HG02678 (cell line): ENCODE measurements around the gene BOLA3.
"Not testable (repeated sequence)": the region's sequence is repeated elsewhere in the genome, so short reads cannot be mapped to it uniquely, and the experiment has no call there.

Source experiments
- ATAC-seq: cut with Tn5 transposase; IDR thresholded peaks from one replicate; pipeline ENCODE4 v1.9.1; 2021; ENCODE audit warnings: mild to moderate bottlenecking, moderate library complexity; ENCODE audit not compliant: unreplicated experiment

The BOLA3 gene

DNA sequence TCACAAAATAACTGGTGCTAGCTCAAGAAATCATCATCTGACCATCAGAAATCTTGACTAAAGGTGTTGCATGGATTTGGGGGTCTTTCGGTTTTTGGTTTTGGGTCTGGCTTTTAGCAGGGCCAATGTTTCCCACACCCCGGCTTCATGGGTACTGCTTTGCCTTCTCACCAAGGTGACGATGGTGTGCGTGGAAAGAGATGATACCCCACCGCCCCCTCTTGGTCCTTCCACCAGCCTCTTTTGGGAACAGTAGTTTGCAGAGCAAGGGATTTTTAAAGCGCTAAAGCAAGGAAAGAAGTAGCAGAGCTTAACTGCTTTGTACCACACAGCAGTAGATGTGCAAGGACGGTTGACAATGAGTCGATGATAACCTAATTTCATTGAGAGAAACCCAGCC, 42.3 kb downstream of the BOLA3 start:
- ATAC-seq = no peak

DNA sequence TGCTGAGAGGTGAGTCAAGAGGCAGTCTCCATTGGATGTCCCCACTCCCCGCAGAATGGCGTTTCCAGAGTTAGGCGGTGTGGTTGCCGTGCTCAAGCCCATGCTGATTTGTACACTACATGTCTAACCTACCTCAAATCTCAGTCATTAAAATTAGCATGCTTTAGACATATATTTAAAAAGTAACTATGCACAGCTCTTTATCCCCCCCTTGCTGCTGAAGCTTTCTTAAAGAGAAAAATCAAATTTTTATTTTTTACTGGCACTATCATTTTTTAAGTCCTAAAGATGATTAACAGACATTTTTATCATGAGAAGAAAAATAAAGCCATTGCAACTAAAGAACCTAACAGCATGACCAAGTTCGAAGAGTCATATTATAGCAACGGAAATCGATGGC, 42.9 kb downstream of the BOLA3 start:
- ATAC-seq = no peak

DNA sequence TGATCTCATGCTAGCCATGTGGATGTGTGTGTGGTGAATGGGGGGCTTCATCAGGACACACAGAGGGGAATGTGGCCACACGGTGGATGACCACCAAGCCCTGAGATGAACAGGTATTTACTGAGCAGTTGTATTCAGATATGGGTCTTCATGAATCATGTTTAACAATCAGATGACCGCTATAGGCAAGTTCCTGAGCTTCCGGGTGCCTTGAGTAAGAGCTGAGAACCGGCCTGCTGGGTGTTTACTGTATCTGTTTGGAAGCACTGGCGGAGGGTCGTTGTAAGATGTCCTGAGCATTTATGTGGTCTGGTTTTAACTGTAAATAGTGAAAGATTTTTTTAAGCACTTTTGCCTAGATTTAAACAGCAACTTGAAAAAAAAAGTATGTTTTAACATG, 43.9 kb downstream of the BOLA3 start:
- ATAC-seq = no peak

DNA sequence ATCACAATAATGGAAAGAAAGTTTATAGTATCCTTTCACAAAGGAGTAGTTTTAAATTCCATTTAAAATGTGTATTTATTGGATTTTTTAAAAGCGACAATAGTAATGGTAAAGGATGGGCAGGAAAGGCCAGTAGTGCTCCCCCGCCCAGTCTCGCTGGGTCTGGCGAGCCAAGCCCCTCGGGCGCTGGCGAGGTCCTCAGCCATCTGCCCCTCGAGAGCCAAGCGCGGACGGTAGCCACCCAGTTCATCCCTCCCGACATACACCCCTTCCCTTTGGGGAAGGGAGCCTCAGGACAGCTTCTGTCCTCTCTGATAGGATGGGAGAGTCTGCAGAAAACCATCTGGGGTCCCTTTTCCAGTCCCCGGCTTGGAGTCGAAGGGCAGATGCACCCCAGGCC, 45.2 kb downstream of the BOLA3 start:
- ATAC-seq = no peak

DNA sequence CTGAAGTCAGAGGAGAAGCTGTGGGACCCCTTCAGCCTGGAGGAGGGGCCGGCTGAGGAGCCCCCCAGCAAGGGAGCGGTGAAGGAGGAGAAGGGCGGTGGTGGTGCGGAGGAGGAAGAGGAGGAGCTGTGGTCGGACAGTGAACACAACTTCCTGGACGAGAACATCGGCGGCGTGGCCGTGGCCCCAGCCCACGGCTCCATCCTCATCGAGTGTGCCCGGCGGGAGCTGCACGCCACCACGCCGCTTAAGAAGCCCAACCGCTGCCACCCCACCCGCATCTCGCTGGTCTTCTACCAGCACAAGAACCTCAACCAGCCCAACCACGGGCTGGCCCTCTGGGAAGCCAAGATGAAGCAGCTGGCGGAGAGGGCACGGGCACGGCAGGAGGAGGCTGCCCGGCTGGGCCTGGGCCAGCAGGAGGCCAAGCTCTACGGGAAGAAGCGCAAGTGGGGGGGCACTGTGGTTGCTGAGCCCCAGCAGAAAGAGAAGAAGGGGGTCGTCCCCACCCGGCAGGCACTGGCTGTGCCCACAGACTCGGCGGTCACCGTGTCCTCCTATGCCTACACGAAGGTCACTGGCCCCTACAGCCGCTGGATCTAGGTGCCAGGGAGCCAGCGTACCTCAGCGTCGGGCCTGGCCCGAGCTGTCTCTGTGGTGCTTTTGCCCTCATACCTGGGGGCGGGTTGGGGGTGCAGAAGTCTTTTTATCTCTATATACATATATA, 46.0 kb downstream of the BOLA3 start:
- ATAC-seq = no peak

DNA sequence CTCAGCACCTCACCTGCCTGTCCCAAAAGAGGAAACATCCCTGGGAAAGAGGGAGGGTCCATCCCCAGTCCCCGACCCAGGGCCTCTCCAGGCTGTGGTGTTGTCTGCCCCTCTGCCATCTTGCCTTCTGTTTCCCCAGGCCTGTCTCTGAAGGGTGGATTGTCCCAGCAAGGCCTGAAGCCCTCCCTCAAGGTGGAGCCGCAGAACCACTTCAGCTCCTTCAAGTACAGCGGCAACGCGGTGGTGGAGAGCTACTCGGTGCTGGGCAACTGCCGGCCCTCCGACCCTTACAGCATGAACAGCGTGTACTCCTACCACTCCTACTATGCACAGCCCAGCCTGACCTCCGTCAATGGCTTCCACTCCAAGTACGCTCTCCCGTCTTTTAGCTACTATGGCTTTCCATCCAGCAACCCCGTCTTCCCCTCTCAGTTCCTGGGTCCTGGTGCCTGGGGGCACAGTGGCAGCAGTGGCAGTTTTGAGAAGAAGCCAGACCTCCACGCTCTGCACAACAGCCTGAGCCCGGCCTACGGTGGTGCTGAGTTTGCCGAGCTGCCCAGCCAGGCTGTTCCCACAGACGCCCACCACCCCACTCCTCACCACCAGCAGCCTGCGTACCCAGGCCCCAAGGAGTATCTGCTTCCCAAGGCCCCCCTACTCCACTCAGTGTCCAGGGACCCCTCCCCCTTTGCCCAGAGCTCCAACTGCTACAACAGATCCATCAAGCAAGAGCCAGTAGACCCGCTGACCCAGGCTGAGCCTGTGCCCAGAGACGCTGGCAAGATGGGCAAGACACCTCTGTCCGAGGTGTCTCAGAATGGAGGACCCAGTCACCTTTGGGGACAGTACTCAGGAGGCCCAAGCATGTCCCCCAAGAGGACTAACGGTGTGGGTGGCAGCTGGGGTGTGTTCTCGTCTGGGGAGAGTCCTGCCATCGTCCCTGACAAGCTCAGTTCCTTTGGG, 47.2 kb downstream of the BOLA3 start:
- ATAC-seq = no peak

DNA sequence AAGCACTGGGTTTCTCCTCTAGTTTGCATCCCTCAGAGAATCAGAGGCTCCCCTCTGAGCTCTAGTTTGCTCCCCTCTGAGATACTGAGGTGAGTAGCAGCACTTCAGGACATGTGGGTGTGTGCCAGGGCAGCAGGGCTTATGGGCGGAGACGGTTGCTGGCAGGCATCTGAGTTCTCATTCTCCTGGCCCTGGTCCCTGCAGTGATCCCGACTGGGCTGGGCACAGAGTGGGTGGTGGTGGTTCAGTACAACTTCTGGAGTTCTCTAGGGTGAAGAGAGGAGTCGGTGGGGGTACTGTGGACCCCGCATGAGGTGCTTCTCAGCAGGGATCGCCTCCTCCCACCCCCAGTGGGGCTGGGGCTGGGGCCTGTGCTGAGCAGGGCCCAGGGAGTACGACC, 47.9 kb downstream of the BOLA3 start:
- no peak for ATAC-seq

DNA sequence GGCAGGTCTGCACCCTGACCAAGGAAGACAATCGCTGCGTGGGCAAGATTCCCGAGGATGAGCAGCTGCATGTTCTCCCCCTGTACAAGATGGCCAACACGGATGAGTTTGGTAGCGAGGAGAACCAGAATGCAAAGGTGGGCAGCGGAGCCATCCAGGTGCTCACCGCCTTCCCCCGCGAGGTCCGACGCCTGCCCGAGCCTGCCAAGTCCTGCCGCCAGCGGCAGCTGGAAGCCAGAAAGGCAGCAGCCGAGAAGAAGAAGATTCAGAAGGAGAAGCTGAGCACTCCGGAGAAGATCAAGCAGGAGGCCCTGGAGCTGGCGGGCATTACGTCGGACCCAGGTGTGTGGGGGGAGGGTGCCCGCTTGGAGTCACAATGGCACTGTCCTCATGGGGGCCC, 48.4 kb downstream of the BOLA3 start:
- ATAC-seq = no peak

DNA sequence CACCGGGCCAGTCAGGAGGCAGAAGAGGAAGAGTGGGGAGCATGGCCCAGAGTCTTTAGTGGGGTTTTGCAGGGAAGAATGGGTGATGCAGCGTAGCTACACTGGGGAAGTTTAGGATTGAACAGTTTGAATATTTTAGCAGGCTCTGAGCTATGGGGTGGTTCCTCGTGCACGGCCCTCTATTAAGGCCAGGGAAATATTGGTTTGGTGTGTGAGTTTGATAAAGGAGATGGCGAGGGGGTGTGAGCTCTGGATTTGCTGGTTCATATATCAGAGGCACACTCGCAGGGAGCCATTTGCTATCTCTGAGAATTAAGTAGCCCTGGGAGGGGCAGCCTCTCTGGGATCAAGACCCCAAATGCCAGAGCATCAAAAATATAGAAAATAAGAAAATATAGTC, 50.1 kb downstream of the BOLA3 start:
- ATAC-seq = no peak

DNA sequence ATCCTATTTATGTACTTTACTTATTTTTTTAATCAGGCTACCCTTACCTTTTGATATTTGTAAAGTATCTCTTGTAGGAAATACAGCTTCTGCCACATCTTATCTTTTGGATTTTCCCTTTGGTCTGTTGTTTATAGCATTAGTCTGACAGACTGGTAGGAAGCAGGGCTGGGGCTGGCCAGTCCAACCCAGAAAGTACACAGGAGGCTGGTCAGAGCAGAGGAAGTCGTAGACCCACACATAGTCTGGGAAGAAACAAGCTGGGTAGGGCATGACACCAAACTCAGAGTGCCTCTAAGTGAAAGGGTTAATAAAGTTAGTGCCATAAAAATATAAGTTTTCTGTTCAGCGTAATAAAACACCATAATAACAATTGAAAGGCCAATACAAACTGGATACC, 51.7 kb downstream of the BOLA3 start:
- ATAC-seq = no peak

DNA sequence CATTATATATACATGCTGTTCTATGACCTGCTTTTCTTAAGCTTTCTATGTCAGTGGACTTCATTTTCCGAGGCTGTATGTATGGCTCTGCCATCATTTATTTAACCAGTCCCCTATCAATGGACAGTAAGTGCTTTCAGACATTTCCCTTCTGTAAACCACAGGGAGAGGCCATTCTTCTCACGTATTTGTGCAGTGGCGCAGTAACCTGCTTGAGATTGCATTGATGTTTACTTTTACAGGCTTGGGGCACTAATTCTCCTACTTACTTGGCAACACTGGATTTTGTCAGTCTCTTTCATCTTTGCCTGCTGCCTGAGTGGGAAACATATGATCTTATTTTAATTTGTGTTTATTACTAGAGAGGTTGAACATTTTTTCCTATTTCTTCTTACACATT, 52.1 kb downstream of the BOLA3 start:
- no peak for ATAC-seq

DNA sequence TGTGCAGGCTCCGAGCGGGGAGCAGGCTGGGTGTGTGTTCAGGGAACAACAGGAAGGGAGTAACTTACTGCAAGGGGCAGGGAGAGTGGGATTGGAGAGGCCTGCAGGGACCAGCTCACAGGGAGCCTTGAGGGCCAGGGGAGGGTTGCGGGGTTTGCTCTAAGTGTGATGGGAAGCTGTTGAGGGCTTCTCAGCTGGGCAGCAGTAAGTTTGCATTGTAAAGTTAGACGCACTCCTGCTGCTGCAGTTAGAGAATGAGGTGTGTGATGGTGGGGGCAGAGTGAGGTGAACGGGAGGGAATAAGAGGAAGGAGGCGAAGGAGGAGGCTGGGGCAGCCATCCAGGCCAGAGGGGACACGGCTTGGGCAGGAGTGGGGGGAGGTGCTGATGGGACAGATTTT, 53.4 kb downstream of the BOLA3 start:
- no peak for ATAC-seq

DNA sequence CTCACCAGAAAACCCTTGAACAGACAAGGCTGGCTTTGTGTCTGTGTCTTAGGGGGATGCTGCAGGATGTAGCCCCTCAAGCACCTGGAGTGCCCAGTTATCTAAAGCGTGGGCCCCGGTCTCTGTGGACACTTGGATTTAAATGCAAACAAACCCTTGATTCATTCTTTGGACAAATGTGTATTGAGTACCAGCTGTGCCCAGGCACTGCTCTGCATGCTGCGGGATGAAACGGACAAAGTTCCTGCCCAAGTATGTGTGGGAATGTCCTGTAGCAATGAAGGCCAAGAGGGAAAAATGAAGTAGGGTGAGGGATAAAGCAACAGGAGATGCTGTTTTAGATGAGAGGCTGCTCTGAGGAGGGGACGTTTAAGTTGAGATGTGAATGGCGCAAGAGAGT, 53.9 kb downstream of the BOLA3 start:
- ATAC-seq = no peak

DNA sequence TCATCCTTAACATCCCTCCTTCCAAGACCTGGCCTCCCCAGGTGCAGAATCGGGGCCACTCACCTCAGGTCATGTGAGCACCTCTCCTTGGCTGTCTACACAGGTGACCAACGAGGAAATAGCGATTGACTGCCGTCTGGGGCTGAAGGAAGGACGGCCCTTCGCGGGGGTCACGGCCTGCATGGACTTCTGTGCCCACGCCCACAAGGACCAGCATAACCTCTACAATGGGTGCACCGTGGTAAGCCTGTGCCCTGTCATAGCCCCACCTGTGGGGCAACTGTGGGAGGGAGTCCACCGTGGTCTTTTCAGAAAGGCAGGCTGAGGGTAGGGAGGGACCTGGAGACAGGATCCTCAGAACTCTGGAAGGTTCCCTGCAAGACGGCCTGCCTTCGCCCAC, 54.3 kb downstream of the BOLA3 start:
- ATAC-seq = no peak

DNA sequence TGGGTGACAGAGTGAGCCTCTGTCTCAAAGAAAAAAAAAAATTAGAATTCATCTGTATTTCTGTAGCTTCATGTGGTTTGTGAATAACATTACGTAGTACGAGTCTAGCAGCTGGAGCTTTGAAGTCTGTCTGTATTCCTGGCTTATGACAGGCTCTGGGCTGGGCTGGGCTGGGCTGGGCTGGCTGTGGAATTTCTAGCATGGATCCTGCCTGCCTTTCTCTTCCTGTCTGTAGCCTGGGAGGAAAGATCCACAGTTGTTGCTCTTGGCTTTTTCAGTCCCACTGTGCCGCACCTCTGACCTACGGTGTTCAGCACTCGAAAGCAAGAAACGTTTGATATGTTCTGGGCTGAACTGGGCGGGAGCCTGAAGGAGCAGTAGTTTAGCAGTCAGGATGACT, 55.4 kb downstream of the BOLA3 start:
- no peak for ATAC-seq

DNA sequence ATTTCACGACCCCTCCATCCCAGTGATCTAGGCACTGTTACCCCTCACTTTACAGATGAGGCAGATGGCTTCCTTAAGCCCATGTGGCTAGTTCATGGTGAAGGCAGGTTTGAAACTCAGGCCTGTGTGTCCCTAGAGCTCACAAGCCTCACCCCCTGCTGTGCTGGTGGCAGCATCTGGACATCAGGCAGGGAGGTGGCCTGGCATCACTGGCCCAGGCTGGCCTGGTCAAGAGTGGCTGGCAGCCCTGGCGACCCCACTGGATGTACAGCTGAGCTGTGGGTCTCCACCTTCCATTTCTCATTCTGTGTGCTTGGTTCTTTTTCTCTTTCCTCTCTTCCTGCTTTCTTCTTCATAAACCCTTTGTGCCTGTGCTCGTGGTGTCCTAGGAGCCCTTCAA, 56.3 kb downstream of the BOLA3 start:
- no peak for ATAC-seq

DNA sequence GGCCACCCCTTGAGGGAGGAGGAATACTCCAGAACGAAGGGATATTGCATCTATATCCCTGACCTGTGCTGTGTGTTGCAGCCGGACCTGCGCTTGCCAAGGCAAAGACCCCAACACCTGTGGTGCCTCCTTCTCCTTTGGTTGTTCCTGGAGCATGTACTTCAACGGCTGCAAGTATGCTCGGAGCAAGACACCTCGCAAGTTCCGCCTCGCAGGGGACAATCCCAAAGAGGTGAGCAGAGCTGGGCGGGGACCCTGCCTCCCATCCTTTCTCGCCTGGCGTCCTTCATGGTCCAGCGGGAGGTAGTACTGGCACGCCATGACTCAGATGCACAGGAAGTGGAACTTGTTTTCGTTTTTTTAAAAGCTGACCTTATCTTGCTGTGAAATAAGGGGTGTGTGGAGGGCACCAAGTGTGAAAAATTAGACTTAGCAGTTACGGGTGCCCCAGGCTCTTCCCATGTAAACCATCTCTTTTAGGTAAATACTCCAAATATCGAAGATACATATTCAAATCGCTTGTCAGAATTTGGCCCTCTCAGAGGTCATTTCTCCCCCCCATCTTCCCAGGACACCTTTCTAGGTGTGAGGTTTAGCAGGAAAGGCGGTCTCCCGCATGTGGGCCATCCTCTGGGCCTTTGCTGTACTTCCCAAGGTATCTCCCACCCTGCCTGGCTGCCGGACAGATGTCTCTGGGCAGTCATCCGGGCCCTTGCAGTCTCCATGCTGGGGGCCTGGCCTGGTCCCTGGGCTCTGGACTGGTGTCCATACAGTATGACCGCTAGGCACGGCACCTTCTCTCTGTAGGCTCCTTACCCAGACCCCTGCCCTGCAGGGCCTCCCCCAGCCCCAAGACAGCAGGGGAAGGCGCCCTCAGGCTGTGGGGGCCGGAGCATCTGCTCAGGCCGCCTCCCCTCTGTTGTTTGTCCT, 57.6 kb downstream of the BOLA3 start:
- no peak for ATAC-seq

DNA sequence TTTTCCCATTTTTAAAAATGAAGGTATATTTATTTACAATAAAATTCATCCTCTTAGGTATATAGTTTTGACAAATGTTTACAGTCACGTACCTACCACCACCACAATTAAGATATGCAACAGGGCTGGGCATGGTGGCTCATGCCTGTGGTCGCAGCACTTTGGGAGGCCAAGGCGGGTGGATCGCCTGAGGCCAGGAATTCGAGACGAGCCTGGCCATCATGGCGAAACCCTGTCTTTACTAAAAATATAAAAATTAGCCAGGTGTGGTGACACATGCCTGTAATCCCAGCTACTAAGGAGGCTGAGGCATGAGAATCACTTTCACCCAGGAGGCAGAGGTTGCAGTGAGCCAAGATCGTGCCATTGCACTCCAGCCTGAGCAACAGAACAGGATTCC, 59.0 kb downstream of the BOLA3 start:
- ATAC-seq = not testable (repeated sequence)

DNA sequence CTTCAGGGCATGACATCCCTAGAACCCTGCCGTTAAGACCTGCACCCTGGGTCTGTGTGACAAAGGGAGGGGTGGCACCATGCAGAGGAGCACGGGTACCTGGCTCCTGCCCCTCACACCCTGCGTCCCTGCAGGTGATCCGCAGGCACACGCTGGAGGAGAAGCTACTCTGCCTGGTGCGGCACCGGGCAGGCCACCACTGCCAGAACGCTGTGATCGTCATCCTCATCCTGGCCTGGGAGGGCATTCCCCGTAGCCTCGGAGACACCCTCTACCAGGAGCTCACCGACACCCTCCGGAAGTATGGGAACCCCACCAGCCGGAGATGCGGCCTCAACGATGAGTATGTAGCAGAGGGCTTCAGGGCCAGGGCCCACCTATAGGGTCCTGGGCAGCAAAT, 60.0 kb downstream of the BOLA3 start:
- ATAC-seq = no peak

DNA sequence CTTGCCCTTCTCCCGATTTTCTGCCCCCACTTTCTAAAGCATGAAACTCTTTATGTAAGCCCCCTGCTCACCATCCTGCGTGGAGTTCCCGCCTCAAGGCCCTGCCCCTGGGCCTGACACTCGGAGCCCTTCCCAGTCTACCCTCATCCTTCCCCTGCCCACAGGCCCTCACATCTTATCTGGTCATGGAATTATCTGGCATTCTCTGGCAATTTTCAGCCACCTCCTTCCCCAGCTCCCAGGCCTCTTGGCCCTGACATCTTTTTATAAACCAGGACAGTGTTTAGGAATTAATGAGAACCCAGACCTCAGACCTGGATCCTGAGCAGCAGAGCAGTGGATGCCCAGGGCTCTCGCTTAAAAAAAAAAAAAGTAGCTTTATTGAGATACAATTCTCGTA, 61.7 kb downstream of the BOLA3 start:
- no peak for ATAC-seq
